AG04449 (cell line): Measurements from ENCODE around the gene P2RX2.

ENCODE experiments used
- CTCF ChIA-PET: fragments of 350-600 bp; formaldehyde crosslinking; extraction: SDS; loops from one replicate; lab custom pipeline; 2021; ENCODE audit warnings: antibody characterized with exemption; lab: Yijun Ruan, JAX
- POLR2A ChIA-PET: fragments of 400-600, 350-600 bp; formaldehyde crosslinking; extraction: SDS; loops from one replicate; lab custom pipeline; 2020; ENCODE audit warnings: antibody characterized with exemption, inconsistent platforms; lab: Yijun Ruan, JAX
- DNase-seq: peaks from one replicate; pipeline ENCODE4 v3.0.0-alpha.2; 2010; ENCODE audit warnings: low read depth, low spot score
- H3K4me3 ChIP-seq: 2 replicates; pipeline ENCODE4 v1.5.1; 2011; ENCODE audit warnings: low read depth, mild to moderate bottlenecking, control low read depth, low read length
- TF ChIP-seq, protein P1 (sequence below): IDR thresholded peaks from one replicate; pipeline ENCODE4 v1.5.1; 2011; ENCODE audit warnings: mild to moderate bottlenecking, moderate library complexity, low read length, control low read depth, inconsistent platforms; ENCODE audit not compliant: insufficient read depth; ENCODE audit errors: missing control alignments

The P2RX2 gene

GRCh38 chr12:132586929-132587328 is 31.6 kb upstream of the P2RX2 start:
- H3K4me3 ChIP-seq, result no peak overlapping the region
- TF ChIP-seq, protein P1, sequence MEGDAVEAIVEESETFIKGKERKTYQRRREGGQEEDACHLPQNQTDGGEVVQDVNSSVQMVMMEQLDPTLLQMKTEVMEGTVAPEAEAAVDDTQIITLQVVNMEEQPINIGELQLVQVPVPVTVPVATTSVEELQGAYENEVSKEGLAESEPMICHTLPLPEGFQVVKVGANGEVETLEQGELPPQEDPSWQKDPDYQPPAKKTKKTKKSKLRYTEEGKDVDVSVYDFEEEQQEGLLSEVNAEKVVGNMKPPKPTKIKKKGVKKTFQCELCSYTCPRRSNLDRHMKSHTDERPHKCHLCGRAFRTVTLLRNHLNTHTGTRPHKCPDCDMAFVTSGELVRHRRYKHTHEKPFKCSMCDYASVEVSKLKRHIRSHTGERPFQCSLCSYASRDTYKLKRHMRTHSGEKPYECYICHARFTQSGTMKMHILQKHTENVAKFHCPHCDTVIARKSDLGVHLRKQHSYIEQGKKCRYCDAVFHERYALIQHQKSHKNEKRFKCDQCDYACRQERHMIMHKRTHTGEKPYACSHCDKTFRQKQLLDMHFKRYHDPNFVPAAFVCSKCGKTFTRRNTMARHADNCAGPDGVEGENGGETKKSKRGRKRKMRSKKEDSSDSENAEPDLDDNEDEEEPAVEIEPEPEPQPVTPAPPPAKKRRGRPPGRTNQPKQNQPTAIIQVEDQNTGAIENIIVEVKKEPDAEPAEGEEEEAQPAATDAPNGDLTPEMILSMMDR, result no peak
- DNase-seq, result no peak
- ChIA-PET CTCF (no interaction called here), POLR2A (no interaction called here)

DNA sequence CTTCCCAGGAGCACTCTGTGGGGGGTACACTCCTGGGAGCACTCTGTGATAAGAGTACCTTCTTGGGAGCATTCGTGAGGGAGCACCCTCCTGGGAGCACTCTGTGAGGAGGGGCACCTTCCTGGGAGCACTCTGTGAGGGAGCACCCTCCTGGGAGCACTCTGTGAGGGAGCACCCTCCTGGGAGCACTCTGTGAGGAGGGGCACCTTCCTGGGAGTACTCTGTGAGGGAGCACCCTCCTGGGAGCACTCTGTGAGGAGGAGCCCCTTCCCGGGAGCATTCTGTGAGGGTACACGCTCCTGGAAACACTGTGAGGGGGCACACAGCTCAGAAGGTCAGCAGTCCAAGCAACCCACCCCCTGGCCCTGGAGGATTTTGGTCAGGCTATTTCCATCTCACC is 30.8 kb upstream of the P2RX2 start:
- ChIA-PET POLR2A (no interaction called here), CTCF (no interaction called here)
- no peak for DNase-seq
- H3K4me3 ChIP-seq, result no peak overlapping the region
- TF ChIP-seq, protein P1, result no peak

- no peak for DNase-seq
- ChIA-PET POLR2A (no interaction called here), CTCF (interaction anchor here (2.2 kb wide), 1 partner anchor 26 kb away, joined by 7 read pairs; no protein-coding TSS in a partner anchor)
- TF ChIP-seq, protein P1, result no peak
- no peak overlapping the region for H3K4me3 ChIP-seq
These were observed 30.3 kb upstream of the P2RX2 start for GRCh38 chr12:132588319-132588718.

DNA sequence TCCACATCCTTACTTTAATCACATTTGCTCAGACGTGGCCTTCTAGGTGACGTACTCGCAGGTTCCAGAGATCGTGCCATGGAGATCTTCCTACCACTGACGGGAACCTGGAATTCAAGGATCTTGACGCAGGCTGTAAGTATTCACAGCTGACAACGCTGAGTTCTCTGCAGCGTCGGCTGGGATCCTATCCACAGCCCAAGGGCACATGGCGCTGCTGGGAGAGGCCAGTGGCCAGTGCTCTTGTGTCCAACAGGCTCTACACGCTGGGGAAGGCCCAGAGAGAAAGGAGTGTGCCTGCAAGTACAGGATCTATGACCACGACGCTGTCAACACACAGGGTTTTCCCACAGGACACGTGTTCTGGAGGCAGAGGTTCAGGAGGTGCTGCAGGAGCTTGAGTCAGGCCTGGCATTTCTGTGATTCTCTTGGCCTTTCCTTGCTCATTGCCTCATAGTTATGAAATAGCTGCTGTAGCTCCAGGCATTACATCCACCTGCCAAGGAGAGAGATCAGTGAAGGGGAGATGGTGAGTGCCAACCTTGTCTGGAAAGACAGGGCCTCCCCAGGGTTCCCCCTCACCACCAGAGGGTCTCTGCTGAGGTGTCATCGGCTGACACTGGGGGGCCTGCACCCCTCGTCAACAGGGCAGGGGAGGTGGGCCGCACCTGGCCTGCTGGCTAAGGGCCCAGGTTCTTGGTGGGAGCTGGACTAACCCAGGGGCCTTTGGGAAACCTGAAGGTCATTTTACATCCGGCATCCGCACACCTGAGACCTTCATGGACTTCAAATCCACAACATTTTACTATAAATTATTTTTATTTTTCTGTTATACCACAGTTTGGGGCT is 29.5 kb upstream of the P2RX2 start:
- CTCF ChIA-PET, result interaction anchor here (1.9 to 2.2 kb wide), 2 partner anchors 26 to 28 kb away, joined by 5 to 7 read pairs; no protein-coding TSS in a partner anchor
- TF ChIP-seq, protein P1, result no peak
- POLR2A ChIA-PET, result no interaction called here
- DNase-seq, result no peak
- no peak overlapping the region for H3K4me3 ChIP-seq

DNA sequence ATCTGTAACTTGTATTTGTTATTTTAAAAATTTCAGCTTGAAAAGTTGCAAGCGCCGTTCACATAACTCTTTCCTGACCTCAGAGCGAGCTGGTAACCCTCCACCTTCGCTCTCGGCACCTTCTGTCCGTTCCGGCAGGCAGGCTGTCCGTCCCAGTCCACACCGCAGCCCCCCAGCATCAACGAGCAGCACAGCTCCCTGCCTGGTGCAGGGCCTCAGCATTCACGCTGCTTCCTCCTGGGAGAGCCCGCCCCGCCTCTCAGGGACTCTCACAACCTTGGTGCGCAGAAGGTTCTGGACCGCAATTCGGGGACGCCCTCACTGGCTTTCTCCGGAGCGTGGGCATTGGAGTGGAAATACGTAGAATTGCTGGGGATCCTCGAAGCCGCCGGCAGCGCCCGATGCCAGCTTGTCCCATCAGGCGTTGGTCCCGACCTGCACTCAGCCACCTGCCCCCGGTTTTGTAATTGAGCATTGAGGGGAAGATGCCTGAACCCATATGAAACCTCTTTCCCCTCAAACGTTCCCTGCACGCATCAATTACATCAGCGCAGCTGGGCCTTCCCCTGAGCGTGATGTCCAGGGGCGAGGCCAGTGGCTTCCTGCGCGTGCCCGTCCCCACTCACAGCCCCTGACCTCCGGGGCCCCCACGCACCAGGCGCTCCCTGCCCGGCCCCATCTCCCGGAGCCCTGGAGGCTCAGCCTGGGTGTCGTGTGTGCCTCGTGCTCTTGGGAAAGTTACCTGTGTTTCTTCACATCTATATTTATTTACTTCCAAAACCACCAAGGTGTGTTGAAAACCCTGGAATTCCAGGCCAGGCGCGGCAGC is 27.3 kb upstream of the P2RX2 start:
- no peak for DNase-seq
- ChIA-PET POLR2A (no interaction called here), CTCF (interaction anchor here (0.7 to 1.7 kb wide), 2 partner anchors 22 to 178 kb away, joined by 3 to 5 read pairs; no protein-coding TSS in a partner anchor)
- TF ChIP-seq, protein P1, result no peak
- no peak overlapping the region for H3K4me3 ChIP-seq
